ENCODE data around the gene HRCT1. TPM values are rescaled to one million over a fixed set of nuclear protein-coding genes. Genes with fewer than 3 reads are reported as not detected.

HRCT1 gene
- total and polyA plus RNA-seq, 7 donors = 0.59 to 5.4 (median 1.8) TPM

- peak; percentile 73 to 89 (median 82) for ATAC-seq
- Histone ChIP-seq H3K4me1 (peaks cover 7% of the 10 kb centered on the region), H3K4me3 (peak overlapping the region; percentile 45), H3K9me3 (no peaks in the 10 kb centered on the region), H3K36me3 (ENCODE audit: insufficient read depth in 1 of 2, low read depth in 1 of 2) (no peaks in the 10 kb centered on the region), H3K27me3 (ENCODE audit: insufficient read depth in 3 of 3, low read length in 2 of 3) (no peaks in the 10 kb centered on the region), H3K27ac (peak overlapping the region; percentile 6)
- WGBS, 3 donors = 25 to 29% (median 26%) methylated on average over 10 of the region's 10 CpGs
- peak; percentile 78 for TF ChIP-seq CTCF (IDR thresholded peaks at IDR 0.05)
- DNase-seq = peak; percentile 86 to 90
- intact Hi-C loops (cut with DNase I) = loop anchor here (1.0 to 5.0 kb wide), 2 partner anchors 38 to 42 kb away; partner anchors contain the start of genes HRCT1 (in 1 of the 2) and SPAAR (in 1 of the 2)
Observed at GRCh38 chr9:35945341-35946018, 39.5 kb downstream of the HRCT1 start.

GRCh38 chr9:35948451-35948850 is 42.4 kb downstream of the HRCT1 start:
- DNase-seq = no peak

GRCh38 chr9:35948901-35949318 is 42.9 kb downstream of the HRCT1 start:
- no peak overlapping the region for H3K4me3 ChIP-seq
- no peak overlapping the region for H3K27ac ChIP-seq
- intact Hi-C loops (cut with DNase I) = loop anchor here in 1 of 2 donors (5.0 kb wide), 1 partner anchor 42 kb away; the partner anchor contains the start of genes HRCT1 and SPAAR
- no peaks in the 10 kb centered on the region for H3K27me3 ChIP-seq (ENCODE audit: insufficient read depth in 3 of 3, low read length in 2 of 3)
- no peak for DNase-seq
- no peaks in the 10 kb centered on the region for H3K9me3 ChIP-seq
- 50 to 64% (median 56%) methylated on average over 2 of the region's 2 CpGs for WGBS, 3 donors
- no peak for ATAC-seq
- no peak for TF ChIP-seq CTCF (IDR thresholded peaks at IDR 0.05)
- no peaks in the 10 kb centered on the region for H3K36me3 ChIP-seq (ENCODE audit: insufficient read depth in 1 of 2, low read depth in 1 of 2)
- peaks cover 7% of the 10 kb centered on the region for H3K4me1 ChIP-seq

More at GRCh38 chr9:35948451-35948850, 42.4 kb downstream of the HRCT1 start:
- Histone ChIP-seq H3K27me3 (ENCODE audit: insufficient read depth in 3 of 3, low read length in 2 of 3) (no peaks in the 10 kb centered on the region), H3K36me3 (ENCODE audit: insufficient read depth in 1 of 2, low read depth in 1 of 2) (no peaks in the 10 kb centered on the region), H3K9me3 (no peaks in the 10 kb centered on the region), H3K4me3 (no peak overlapping the region), H3K27ac (no peak overlapping the region), H3K4me1 (peaks cover 7% of the 10 kb centered on the region)
- TF ChIP-seq CTCF (IDR thresholded peaks at IDR 0.05) = no peak
- 56 to 82% (median 75%) methylated on average over 2 of the region's 2 CpGs for WGBS, 3 donors
- no peak for ATAC-seq
- intact Hi-C loops (cut with DNase I) = loop anchor here in 1 of 2 donors (5.0 kb wide), 1 partner anchor 41 kb away; the partner anchor contains the start of genes HRCT1 and SPAAR

GRCh38 chr9:35951736-35952135 is 45.7 kb downstream of the HRCT1 start:
- TF ChIP-seq CTCF (IDR thresholded peaks at IDR 0.05) = no peak
- no peak for DNase-seq
- intact Hi-C loops (cut with DNase I) = no loop called here

More at GRCh38 chr9:35951736-35952135, 45.7 kb downstream of the HRCT1 start:
- WGBS, 3 donors = 48 to 55% (median 54%) methylated on average over 6 of the region's 6 CpGs
- Histone ChIP-seq H3K27ac (peak overlapping the region; percentile 61), H3K36me3 (ENCODE audit: insufficient read depth in 1 of 2, low read depth in 1 of 2) (no peaks in the 10 kb centered on the region), H3K4me3 (no peak overlapping the region), H3K9me3 (no peaks in the 10 kb centered on the region), H3K27me3 (ENCODE audit: insufficient read depth in 3 of 3, low read length in 2 of 3) (no peaks in the 10 kb centered on the region), H3K4me1 (no peaks in the 10 kb centered on the region)
- peak in 3 of 4 donors; percentile 12 to 30 (median 17) for ATAC-seq

Measured in psoas muscle (tissue), 8 donors.